HG03280 (cell line): ENCODE data around the gene MAML3.
"Not testable (repeated sequence)": the region's sequence is repeated elsewhere in the genome, so short reads cannot be mapped to it uniquely, and the experiment has no call there.

Experiments used
- ATAC-seq: cut with Tn5 transposase; IDR thresholded peaks from one replicate; pipeline ENCODE4 v1.9.1; 2021; ENCODE audit warnings: mild to moderate bottlenecking, moderate library complexity; ENCODE audit not compliant: unreplicated experiment

MAML3 gene

GRCh38 chr4:139711461-139711860 lies 442.5 kb downstream of the MAML3 start:
- no peak for ATAC-seq

- ATAC-seq, result no peak
Observed at GRCh38 chr4:139710073-139710472, 443.9 kb downstream of the MAML3 start.

GRCh38 chr4:139709660-139710059 lies 444.3 kb downstream of the MAML3 start:
- no peak for ATAC-seq

GRCh38 chr4:139704915-139705485 lies 449.0 kb downstream of the MAML3 start:
- no peak for ATAC-seq

GRCh38 chr4:139700568-139700967 lies 453.4 kb downstream of the MAML3 start:
- ATAC-seq, result no peak

- ATAC-seq, result not testable (repeated sequence)
Observed at GRCh38 chr4:139698167-139698925, 455.6 kb downstream of the MAML3 start.

GRCh38 chr4:139696491-139696890 lies 457.5 kb downstream of the MAML3 start:
- no peak for ATAC-seq

- ATAC-seq, result no peak
Observed at GRCh38 chr4:139694522-139695107, 459.4 kb downstream of the MAML3 start.

- ATAC-seq, result no peak
Observed at GRCh38 chr4:139692309-139693012, 461.5 kb downstream of the MAML3 start.

- ATAC-seq, result no peak
Observed at GRCh38 chr4:139690419-139690818, 463.6 kb downstream of the MAML3 start.

- ATAC-seq, result no peak
Observed at GRCh38 chr4:139689093-139689722, 464.8 kb downstream of the MAML3 start.

- no peak for ATAC-seq
Observed at GRCh38 chr4:139686988-139687387, 467.0 kb downstream of the MAML3 start.

- ATAC-seq, result no peak
Observed at GRCh38 chr4:139686130-139686529, 467.9 kb downstream of the MAML3 start.

- no peak for ATAC-seq
Observed at GRCh38 chr4:139685180-139685579, 468.8 kb downstream of the MAML3 start.

- no peak for ATAC-seq
Observed at GRCh38 chr4:139684351-139684750, 469.6 kb downstream of the MAML3 start.

- ATAC-seq, result no peak
Observed at GRCh38 chr4:139682741-139683151, 471.2 kb downstream of the MAML3 start.

- ATAC-seq, result no peak
Observed at GRCh38 chr4:139682309-139682708, 471.7 kb downstream of the MAML3 start.

- ATAC-seq, result no peak
Observed at GRCh38 chr4:139676913-139677585, 476.9 kb downstream of the MAML3 start.

GRCh38 chr4:139676365-139676764 lies 477.6 kb downstream of the MAML3 start:
- ATAC-seq, result no peak

- no peak for ATAC-seq
Observed at GRCh38 chr4:139675651-139676050, 478.3 kb downstream of the MAML3 start.
